GM12878 (cell line): ENCODE measurements around the gene ZNF592.

ENCODE experiments used
- CTCF ChIP-seq, 3 experiments: IDR thresholded peaks in 2 of 3; conservative IDR thresholded peaks in 1 of 3; 2 replicates each; pipeline ENCODE4 v1.5.1; 2011; ENCODE audit warnings: low read depth in 3 of 3, low read length in 3 of 3, mild to moderate bottlenecking in 3 of 3, control low read depth in 2 of 3, moderate library complexity in 2 of 3, inconsistent platforms in 1 of 3, mixed read lengths in 1 of 3; ENCODE audit not compliant: control insufficient read depth in 2 of 3, insufficient read depth in 1 of 3; ENCODE audit errors: extremely low read depth in 1 of 3
- JUND ChIP-seq: IDR thresholded peaks from 2 replicates; pipeline ENCODE4 v1.6.1; 2012; ENCODE audit warnings: low read depth, mild to moderate bottlenecking, low read length, improper control_type of control experiment, moderate library complexity
- RBBP5 ChIP-seq: fragments of 200-600 bp; sonication (generic); conservative IDR thresholded peaks from 2 replicates; pipeline ENCODE4 v1.6.1; 2016
- RCOR1 ChIP-seq: conservative IDR thresholded peaks from 2 replicates; pipeline ENCODE4 v1.6.1; 2012; ENCODE audit warnings: low read depth, low read length, improper control_type of control experiment

GRCh38 chr15:84750583-84751092, 2.2 kb downstream of the ZNF592 start:
- TF ChIP-seq RCOR1, result 0 out of 2 replicates have a peak, but pooled peaks have one; percentile 63
- no peak for TF ChIP-seq CTCF (IDR thresholded peaks at IDR 0.05 in 2 of 3, conservative IDR thresholded peaks at IDR 0.05 in 1 of 3; ENCODE audit: control insufficient read depth in 2 of 3, extremely low read depth in 1 of 3, insufficient read depth in 1 of 3, low read depth in 3 of 3, low read length in 3 of 3)
- no peak for TF ChIP-seq RBBP5
- no peak for TF ChIP-seq JUND
